GM21515 (cell line): ENCODE data around the gene CCND2.

Experiments
- ATAC-seq: cut with Tn5 transposase; IDR thresholded peaks from one replicate; pipeline ENCODE4 v1.9.1; 2021; ENCODE audit not compliant: unreplicated experiment

The CCND2 gene

GRCh38 chr12:4275870-4276301, 2.3 kb downstream of the CCND2 start:
- no peak for ATAC-seq

DNA sequence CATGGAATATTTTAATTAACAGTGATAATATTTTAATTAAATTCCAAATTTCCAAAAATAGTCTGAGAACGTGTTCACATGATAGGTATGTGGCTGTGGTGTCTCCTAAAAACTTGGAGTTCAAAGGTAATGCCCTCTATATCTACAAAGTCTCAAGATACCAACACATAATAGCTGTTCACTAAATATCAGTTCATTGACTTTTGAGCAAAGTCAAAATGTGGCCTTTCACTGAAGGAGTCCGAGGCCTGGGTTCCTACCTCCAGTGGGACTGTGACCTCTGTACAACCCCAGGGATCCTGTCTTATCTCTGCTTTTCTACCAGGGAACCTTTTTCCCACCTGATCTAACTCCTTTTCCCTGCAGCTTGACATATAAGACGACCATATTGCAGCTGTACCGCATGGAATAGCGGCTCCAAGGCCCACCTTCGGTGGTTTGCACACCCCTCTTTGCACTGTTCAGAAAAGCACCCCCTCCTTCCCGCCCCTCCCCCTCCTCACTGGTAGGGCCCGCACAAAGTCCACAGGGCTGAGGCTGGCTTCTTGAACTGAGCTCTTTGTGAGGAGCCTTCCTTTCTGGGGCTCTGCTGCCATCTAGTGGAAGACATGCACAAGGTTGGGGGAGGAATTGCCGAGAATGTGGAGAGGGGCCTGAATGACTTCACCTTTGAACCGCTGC, 3.1 kb downstream of the CCND2 start:
- no peak for ATAC-seq

- no peak for ATAC-seq
These were observed 3.6 kb downstream of the CCND2 start for GRCh38 chr12:4277205-4277543.

DNA sequence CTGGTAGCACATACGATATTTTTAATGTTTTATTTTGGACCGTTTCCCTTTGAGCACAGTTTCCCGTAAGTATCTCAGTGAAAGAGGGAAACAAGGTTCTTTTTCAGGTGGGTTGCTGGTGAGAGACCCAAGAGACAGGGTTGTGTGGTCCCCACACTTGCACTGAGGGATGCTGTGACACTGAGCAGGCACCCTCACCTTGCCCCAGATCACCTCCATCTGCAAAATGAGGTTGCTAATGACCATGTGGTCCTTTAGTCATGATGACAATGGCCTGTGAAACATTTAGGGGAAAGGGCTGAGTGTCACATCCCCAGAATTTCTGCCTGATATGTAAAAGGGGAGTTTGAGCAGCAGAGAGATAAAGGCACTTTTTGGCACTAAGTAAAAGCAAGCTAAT, 4.3 kb downstream of the CCND2 start:
- ATAC-seq = no peak

GRCh38 chr12:4278329-4279197, 5.0 kb downstream of the CCND2 start:
- no peak for ATAC-seq

- ATAC-seq = no peak
These were observed 5.7 kb downstream of the CCND2 start for GRCh38 chr12:4279198-4279690.

DNA sequence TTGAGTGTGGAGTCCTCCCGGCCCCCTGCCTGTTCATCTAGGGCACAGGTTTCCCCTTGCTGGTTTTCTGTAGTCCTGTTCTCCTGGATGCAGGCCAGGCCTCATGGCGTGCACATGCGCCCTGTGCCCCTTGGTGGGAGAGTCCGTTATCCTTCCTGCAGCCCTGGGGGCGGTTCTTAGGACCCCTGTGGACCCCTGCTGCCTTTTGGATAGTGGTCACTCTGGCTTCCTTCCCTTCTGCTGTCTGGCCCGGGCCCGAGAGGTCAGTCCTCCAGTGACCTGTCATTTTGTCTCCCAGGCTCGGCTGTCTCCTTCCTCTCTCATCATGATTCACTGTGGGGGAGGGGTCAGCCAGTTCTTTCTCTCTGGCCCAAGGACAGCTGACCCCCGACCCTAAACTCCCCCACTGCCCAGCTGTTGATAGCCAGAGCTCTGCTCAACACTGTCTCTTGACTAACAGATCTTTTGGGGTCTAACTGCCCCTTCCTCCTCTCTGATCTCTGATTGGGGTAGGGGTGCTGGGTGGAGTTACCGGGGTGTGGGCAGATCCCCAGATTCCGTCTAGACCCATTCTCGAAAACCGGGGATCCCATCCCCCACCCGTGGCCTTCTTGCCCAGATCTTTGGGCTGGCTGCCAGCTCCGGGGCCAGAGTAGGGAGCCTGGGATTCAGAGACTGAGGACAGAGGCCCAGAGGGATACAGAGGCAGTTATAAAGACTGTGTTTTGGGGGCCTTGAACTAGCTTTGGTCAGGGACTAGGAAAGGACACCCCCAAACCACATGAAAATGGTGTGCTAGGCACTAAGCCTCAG, 7.0 kb downstream of the CCND2 start:
- ATAC-seq = no peak

DNA sequence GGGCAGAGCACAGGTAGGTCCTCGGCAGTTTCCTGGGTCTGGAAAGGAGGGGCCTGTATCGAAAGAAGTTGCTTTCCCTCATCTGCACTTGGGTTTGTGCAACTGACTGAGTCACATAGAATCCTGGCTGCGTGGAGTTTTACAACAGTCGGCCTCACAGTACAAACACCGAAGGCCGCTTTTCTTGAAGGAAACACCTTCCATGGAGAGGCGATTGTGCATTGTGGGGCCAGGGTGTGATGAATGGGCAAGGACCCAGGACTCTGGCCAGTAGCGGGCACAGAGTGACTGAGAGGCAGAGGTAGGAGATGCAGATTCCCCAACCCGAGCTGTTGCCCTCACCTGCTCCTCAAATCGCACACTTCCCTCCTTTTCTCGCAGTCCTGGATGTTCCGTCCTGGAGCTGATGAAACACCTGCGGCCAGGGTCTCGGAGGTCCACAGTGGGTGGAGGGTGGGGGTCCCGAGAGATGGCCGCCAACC, 7.7 kb downstream of the CCND2 start:
- ATAC-seq = no peak

DNA sequence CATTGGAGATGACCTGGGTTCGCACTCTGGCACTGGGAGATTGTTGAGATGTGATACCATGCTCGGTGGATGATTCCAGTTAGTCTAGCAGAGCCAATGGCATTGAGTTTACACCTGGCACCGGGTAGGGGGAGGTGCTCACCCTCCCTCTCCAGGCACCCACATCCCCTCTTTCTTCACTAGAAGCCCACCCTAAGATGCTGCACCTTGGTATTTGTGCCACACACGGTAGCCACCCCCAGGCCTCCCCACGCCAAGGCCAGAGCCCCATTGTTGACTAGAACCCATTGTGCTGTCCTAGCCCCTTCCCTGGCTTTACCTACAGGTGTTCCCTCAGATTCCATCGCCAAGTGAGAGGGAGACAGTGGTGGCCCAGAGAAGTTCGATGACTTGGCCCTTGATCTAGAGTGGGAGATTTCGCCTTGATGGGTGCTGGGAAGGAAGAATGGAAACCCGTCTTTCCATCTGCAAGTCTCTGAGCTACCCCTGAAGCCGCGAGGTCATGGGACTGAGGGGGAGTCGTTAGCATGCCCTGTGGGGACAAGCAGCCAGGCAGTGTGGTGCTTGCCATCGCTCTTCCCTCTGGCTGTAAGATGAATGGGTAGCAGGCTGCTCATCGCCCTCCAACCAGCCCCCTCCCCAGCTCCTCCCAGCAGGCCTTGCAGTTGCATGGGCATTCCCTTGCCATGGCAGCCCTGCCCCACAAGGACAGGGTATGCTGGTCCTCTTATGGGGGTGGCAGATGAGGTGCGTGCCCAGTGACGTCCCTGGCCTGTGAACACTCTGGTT, 8.7 kb downstream of the CCND2 start:
- ATAC-seq = no peak

DNA sequence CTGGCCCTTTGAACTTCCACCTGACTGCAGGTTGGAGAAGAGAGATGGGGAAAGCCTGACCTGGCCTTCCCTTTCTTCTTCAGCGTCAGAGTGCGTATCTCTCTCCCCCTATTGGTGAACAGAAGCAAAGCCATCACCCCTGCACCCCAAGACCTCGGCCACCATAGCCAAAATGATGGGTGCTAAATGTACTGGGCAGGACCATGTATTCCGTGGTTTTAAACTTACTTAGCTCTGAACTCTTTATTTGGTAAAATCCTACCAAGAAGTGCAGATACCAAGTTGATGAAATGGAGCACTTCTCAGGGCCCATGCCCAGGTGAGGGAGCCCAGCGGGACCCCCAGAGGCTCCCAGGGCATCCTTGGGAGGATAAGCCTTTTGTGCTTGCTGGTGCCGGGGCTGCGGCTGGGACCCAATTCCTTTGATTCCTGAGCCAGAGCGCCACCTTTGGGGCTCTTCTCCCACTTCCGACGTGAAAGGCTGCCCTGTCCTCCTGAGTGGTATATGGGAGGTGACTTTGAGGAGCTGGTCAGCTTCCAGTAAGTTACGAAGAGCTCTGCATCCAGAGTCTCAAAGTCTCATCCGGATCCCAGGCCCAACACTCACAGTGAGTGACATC, 9.4 kb downstream of the CCND2 start:
- no peak for ATAC-seq

GRCh38 chr12:4283512-4284255, 10.1 kb downstream of the CCND2 start:
- no peak for ATAC-seq

GRCh38 chr12:4284306-4284705, 10.7 kb downstream of the CCND2 start:
- no peak for ATAC-seq

DNA sequence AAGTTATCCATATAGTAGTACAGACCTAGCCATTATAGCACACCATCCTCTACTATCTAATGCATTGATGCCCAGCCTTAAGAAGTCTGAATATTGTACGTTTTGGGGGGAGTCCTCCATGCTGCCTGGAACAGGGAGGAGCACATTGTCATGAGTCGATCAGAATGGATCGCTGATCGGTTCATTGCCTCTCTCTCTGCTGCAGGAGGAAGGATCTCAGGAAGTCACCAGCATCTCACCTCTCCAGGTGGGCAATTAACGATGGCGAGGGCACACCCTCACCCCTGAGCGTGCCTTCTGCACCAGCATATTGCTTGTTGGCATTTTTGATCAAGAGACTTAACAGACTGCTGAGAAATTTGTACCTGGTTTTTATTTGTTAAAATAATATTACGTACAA, 11.5 kb downstream of the CCND2 start:
- no peak for ATAC-seq

- no peak for ATAC-seq
These were observed 12.7 kb downstream of the CCND2 start for GRCh38 chr12:4286228-4286627.

GRCh38 chr12:4286771-4287317, 13.3 kb downstream of the CCND2 start:
- ATAC-seq = no peak

DNA sequence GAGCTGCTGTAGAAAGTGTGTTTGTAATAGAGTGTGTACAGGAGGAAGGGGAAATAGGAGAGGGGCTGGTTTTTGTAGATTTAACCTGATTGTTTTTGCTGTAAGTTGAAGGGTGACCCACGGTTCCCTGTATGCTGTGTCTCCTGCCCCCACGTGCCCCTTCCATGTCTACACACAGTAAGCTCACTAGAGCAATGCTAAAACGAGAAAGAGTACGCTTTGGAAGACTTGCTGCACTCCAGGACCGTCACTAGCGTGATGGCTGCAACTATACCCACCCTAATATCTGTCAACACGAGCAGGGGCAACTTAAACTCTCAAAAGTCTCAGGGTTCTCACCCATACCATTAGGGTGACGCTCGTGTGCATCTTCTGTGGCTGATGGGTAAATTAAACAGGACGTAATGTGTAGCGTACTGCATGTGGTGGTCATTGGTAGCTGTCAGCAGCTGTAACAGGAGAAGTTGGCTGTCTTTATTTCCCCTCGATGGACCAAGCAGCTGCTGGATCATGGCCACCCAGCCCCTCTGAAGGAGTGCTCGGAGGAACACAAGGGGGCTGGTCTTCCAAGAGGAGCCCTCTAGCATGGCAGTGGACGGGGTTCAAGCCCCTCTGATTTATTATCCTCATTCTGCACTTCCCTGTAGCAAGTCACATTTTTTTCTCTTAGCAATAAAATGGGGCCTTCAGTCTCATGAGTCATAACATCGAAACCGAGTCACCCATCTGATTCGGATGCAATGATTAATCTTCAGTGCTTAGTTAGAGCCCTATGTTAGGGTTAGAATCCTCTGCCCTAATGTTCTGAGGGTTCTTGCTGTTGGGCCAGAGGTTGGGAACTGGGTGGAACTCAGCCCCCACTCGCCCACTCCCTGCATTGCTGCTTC, 14.0 kb downstream of the CCND2 start:
- ATAC-seq = no peak

DNA sequence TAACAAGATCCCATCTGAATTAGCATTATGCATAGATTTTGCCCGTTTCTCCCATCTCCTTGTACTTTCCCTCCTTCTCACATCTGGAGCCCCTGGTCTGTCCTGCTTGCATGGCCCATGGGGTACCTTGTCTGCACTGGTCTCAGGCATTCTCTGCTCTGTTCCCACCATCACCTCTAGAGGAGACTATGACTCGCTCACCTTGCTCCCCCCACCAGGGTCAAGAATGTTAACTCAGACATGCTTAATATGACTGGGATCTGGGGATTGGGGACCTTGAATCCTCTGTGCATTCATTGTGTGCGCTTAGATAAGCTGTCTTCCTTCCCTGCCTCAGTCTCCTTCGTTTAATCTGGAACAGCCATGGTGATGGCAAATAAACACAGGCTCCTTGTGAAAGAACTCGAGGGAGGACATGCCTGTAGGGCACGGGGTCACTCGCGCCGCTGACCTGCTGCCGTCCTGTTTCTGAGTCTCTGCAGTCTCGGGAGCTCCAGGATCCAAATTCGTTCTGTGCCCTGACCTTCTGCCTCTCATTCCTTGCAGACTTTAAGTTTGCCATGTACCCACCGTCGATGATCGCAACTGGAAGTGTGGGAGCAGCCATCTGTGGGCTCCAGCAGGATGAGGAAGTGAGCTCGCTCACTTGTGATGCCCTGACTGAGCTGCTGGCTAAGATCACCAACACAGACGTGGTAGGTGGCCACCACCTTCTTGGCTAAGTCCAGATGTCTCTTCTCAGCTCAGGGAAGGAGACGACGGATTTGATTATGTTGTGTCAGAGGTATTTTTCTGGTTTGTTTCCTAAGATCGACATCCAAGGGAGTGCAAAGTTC, 15.0 kb downstream of the CCND2 start:
- no peak for ATAC-seq
